ENCODE results near the gene OR4M2.
"Not testable (repeated sequence)": the region's sequence is repeated elsewhere in the genome, so short reads cannot be mapped to it uniquely, and the experiment has no call there.

OR4M2 gene, protein sequence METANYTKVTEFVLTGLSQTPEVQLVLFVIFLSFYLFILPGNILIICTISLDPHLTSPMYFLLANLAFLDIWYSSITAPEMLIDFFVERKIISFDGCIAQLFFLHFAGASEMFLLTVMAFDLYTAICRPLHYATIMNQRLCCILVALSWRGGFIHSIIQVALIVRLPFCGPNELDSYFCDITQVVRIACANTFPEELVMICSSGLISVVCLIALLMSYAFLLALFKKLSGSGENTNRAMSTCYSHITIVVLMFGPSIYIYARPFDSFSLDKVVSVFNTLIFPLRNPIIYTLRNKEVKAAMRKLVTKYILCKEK

DNA sequence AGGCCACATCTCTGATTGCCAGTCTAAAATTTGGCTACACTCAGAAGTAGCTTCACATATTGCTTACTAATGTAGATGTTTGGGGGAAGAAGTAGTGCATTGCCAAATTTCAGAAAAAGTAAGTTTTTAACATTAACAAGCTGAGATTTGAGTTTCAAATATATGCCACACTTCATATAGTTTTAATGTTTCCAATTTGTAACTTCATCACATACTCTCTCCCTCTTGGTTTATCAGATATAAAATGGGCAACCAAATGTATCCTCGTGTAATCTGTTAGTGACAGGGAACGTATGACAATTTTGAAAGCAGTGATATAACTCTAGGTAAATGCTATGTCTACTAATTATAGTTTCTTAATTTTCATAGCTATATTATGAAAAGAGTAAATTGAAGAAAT is at the start of gene OR4M2:
Gene OR4M2 (plus strand): TSS at position 301 of the 400 bp plus-strand sequence. CDS start 98 bp downstream, at position 399.
- DNase-seq (ENCODE audit: low read depth) = not testable (repeated sequence)

DNA sequence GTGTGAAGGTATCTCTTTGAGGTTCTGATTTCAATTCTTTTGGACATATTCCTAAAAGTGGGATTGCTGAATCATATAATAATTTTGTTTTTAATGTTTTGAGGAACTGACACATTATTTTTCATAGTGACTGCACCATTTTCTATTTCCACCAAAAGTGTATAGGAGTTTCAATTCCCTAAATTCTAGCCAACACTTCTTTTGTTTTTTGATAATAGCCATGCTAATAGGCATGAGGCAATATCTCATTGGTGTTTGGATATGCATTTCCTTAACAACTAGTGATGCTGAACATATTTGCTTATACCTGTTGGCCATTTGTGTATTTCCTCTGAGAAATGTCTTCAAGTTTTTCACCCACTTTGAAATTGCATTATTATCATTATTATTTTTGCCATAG is 11.1 kb upstream of the OR4M2 start:
- DNase-seq (ENCODE audit: low read depth) = not testable (repeated sequence)

GRCh38 chr15:22081386-22081785 is 1.1 kb downstream of the OR4M2 start:
- DNase-seq (ENCODE audit: low read depth) = not testable (repeated sequence)

DNA sequence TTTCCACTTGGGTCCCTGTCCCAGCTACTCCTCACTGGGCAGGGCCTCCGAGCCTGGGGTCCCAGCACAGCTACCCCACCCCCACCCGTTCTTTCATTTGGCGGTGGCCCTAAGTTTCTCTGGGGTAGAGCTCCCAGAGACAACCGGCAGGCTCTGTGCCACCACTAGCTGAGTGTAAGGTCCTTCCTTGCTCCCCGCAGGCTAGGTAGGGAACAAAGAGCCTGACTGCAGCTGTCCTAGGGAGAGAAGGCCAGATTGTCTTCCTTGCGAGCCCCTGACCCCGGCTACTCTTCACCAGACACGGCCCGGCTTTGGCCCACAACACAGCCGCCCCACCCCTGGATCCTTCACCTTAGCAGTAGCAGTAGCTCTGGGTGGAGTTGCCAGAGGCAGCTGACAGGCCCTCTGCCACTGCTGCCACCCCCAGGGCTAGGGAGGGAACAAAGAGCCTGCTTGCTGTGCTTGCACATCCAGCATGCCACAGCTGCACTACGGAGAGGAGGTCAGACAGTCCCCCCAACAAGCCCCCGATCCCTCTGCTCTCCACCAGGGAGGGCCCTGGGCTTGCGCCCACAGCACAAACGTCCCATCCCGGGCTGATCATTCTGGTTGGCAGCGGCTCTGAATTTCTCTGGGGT is 18.4 kb downstream of the OR4M2 start:
- not testable (repeated sequence) for DNase-seq (ENCODE audit: low read depth)

DNA sequence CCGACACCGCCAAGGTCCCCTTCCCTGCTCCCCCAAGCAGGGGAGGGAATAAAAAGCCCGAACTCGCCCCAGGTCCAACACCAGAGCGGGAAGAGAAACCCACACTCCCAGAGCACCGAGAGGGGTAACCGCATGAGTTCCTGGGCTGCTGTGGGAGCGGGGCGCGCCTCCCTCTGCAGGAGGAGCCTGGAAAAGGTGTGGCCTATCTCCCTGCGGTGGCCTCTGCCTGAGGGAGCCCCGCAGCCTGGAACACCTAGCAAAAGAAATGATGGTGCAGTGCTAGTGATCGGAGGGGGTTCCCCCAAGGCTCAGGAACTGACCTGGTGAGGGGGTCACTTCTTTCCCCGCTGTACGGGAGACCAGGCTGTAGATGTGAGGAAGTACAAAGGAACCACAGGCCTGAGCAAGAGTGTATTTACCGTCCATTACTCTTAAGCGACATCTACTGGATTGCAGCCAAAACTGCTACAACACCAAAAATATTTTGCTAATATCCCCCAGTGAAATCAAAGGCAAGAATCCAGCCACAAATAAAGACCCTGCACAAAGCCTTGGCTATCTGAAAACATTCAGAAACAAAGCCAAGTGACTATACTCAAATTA is 19.1 kb downstream of the OR4M2 start:
- not testable (repeated sequence) for DNase-seq (ENCODE audit: low read depth)

- not testable (repeated sequence) for DNase-seq (ENCODE audit: low read depth)
These were observed 41.7 kb downstream of the OR4M2 start for GRCh38 chr15:22122033-22122432.
